Cardiac fibroblast (primary cell): ENCODE data around the gene JADE2.
A peak's percentile ranks its signal among the peaks of the same experiment; 100 is the strongest.

ENCODE experiments used
- DNase-seq, 2 donors: peaks; one replicate each; pipeline versions ENCODE4 v3.0.0 to v3.0.0-alpha.2; 2010; ENCODE audit warnings: low read depth in 2 of 2
- H3K4me3 ChIP-seq, 2 donors: replicated peaks in 1 of 2; 1 replicate in 1 of 2; 2 replicates in 1 of 2; pipeline ENCODE4 v1.5.1; 2011; ENCODE audit warnings: low read depth in 2 of 2, low read length in 2 of 2, mild to moderate bottlenecking in 2 of 2, moderate library complexity in 1 of 2
- CTCF ChIP-seq: IDR thresholded peaks from one replicate; pipeline ENCODE4 v1.5.1; 2011; ENCODE audit warnings: low read depth, mild to moderate bottlenecking, low read length, inconsistent platforms

JADE2 gene

GRCh38 chr5:134582281-134582680, 56.8 kb downstream of the JADE2 start:
- DNase-seq: no peak
- TF ChIP-seq CTCF: no peak
- no peak overlapping the region for H3K4me3 ChIP-seq

GRCh38 chr5:134582941-134583340, 57.5 kb downstream of the JADE2 start:
- DNase-seq: no peak
- no peak for TF ChIP-seq CTCF
- H3K4me3 ChIP-seq: no peak overlapping the region

GRCh38 chr5:134583766-134584165, 58.3 kb downstream of the JADE2 start:
- no peak for TF ChIP-seq CTCF
- no peak overlapping the region for H3K4me3 ChIP-seq
- no peak for DNase-seq

GRCh38 chr5:134584662-134585061, 59.2 kb downstream of the JADE2 start:
- no peak for TF ChIP-seq CTCF
- DNase-seq: no peak

GRCh38 chr5:134585966-134586365, 60.5 kb downstream of the JADE2 start:
- DNase-seq: no peak
- TF ChIP-seq CTCF: no peak
- H3K4me3 ChIP-seq: no peak overlapping the region

More at GRCh38 chr5:134584662-134585061, 59.2 kb downstream of the JADE2 start:
- H3K4me3 ChIP-seq: no peak overlapping the region

- H3K4me3 ChIP-seq: no peak overlapping the region
- DNase-seq: peak; percentile 84 to 86
- TF ChIP-seq CTCF: peak; percentile 96
Measured at GRCh38 chr5:134586866-134587524, 61.5 kb downstream of the JADE2 start.
